Hepatocyte (in vitro differentiated cells): ENCODE data around the gene RRP1.

Source experiments
- CTCF ChIP-seq: fragments of 200-600 bp; sonication (generic); IDR thresholded peaks from 2 replicates; pipeline ENCODE4 v1.5.1; 2016; ENCODE audit warnings: antibody characterized with exemption, mild to moderate bottlenecking; ENCODE audit not compliant: poor library complexity
- EZH2phosphoT487 ChIP-seq: fragments of 200-600 bp; sonication (generic); IDR thresholded peaks from one replicate; pipeline ENCODE4 v1.6.1; 2018; ENCODE audit warnings: antibody characterized with exemption, mild to moderate bottlenecking, low read depth, moderate library complexity; ENCODE audit not compliant: unreplicated experiment, severe bottlenecking

- TF ChIP-seq CTCF (no peak), EZH2phosphoT487 (no peak)
Observed at GRCh38 chr21:43774163-43774562, 15.2 kb upstream of the RRP1 start.
